K562 (cell line): Measurements from ENCODE around the gene VDR. TPM values are rescaled to one million over a fixed set of nuclear protein-coding genes. Genes with fewer than 3 reads are reported as not detected.

Experiments
- ATAC-seq: fragments of 200-7000 bp; cut with Tn5 transposase; 3 replicates; pipeline ENCODE4 v1.9.1; 2020; ENCODE audit warnings: moderate library complexity
- BruUV-seq: library from RNA; stranded (reverse); fragments of 400-500 nt; replicated peaks from 2 replicates; lab custom pipeline; 2021; lab: Mats Ljungman, UMichigan
- CTCF ChIA-PET: fragments of 300-600 bp; formaldehyde crosslinking; extraction: SDS; loops from one replicate; lab custom pipeline; 2021; ENCODE audit warnings: low intra/inter-chr PET ratio; lab: Yijun Ruan, JAX
- POLR2A ChIA-PET: fragments of 300-600, 350-650 bp; sonication (Branson Sonifier 250); formaldehyde crosslinking; extraction: SDS; loops from one replicate; lab custom pipeline; 2021; ENCODE audit warnings: antibody characterized with exemption, inconsistent platforms; lab: Yijun Ruan, JAX
- DNase-seq, 4 experiments: peaks; one replicate each; pipeline versions ENCODE4 v3.0.0 to v3.0.0-alpha.2; 2011 to 2018; ENCODE audit warnings: low spot score in 3 of 4, mixed read lengths in 3 of 4; ENCODE audit errors: extremely low read depth in 1 of 4
- FAIRE-seq: peaks from 2 replicates; lab custom pipeline; 2011; peaks lifted over from hg19 to GRCh38; lab: Jason Lieb, UNC
- H2AFZ ChIP-seq: 2 replicates; pipeline ENCODE4 v1.6.0; 2011; ENCODE audit warnings: low read depth, low read length, control low read depth, inconsistent platforms
- H3K27ac ChIP-seq: fragments of 200-600 bp; 3 replicates; pipeline ENCODE4 v1.8.0; 2011; ENCODE audit warnings: low read depth, mild to moderate bottlenecking, control low read depth, inconsistent platforms, low read length, moderate library complexity, mixed read lengths; ENCODE audit errors: extremely low read depth
- H3K27me3 ChIP-seq, 2 experiments: fragments of 300-600 bp in 1 of 2; 2 replicates in 1 of 2; 3 replicates in 1 of 2; pipeline versions ENCODE4 v1.6.0 to v1.8.0; 2011; ENCODE audit warnings: inconsistent platforms in 2 of 2, low read length in 2 of 2, mild to moderate bottlenecking in 1 of 2, mixed read lengths in 1 of 2, moderate library complexity in 1 of 2; ENCODE audit not compliant: control insufficient read depth in 2 of 2, insufficient read depth in 2 of 2
- H3K36me3 ChIP-seq: fragments of 300-600 bp; 3 replicates; pipeline ENCODE4 v1.8.0; 2011; ENCODE audit warnings: mild to moderate bottlenecking, low read length, inconsistent platforms; ENCODE audit not compliant: control insufficient read depth, insufficient read depth
- H3K4me1 ChIP-seq, 2 experiments: fragments of 200-600 bp in 1 of 2; replicated peaks in 1 of 2; 2 replicates in 1 of 2; 3 replicates in 1 of 2; pipeline versions ENCODE4 v1.5.1 to v1.8.0; 2011; ENCODE audit warnings: inconsistent platforms in 2 of 2, low read length in 2 of 2, mild to moderate bottlenecking in 1 of 2, mixed read lengths in 1 of 2, moderate library complexity in 1 of 2; ENCODE audit not compliant: control insufficient read depth in 2 of 2, insufficient read depth in 2 of 2
- H3K4me2 ChIP-seq: 2 replicates; pipeline ENCODE4 v1.6.1; 2011; ENCODE audit warnings: low read length, control low read depth, inconsistent platforms, mixed read lengths; ENCODE audit not compliant: insufficient read depth
- H3K4me3 ChIP-seq: fragments of 200-600 bp; sonication (generic), shearing (Covaris generic); 2 replicates; pipeline ENCODE4 v1.5.1; 2016; ENCODE audit warnings: control low read depth, inconsistent platforms
- H3K79me2 ChIP-seq: fragments of 200-600 bp; 3 replicates; pipeline ENCODE4 v1.8.0; 2011; ENCODE audit warnings: low read length, inconsistent platforms; ENCODE audit not compliant: control insufficient read depth, insufficient read depth
- H3K9ac ChIP-seq, 2 experiments: 2 replicates each; pipeline versions ENCODE4 v1.6.0 to v1.6.1; 2011; ENCODE audit warnings: low read depth in 2 of 2, low read length in 2 of 2, control low read depth in 1 of 2, inconsistent platforms in 1 of 2, mild to moderate bottlenecking in 1 of 2, mixed read lengths in 1 of 2; ENCODE audit not compliant: insufficient read depth in 1 of 2
- H3K9me1 ChIP-seq: one replicate; pipeline ENCODE4 v1.6.0; 2011; ENCODE audit warnings: inconsistent platforms, mild to moderate bottlenecking, low read length, moderate library complexity; ENCODE audit not compliant: control insufficient read depth, insufficient read depth
- H3K9me3 ChIP-seq: replicated peaks from 2 replicates; pipeline ENCODE4 v1.5.1; 2011; ENCODE audit warnings: low read depth, low read length, inconsistent platforms; ENCODE audit not compliant: control insufficient read depth, insufficient read depth
- H4K20me1 ChIP-seq: replicated peaks from 2 replicates; pipeline ENCODE4 v1.6.1; 2011; ENCODE audit warnings: low read length, inconsistent platforms, mixed read lengths; ENCODE audit not compliant: control insufficient read depth, insufficient read depth
- FOXK2 ChIP-seq, 2 experiments: fragments of 450-650 bp; IDR thresholded peaks in 1 of 2; conservative IDR thresholded peaks in 1 of 2; 2 replicates each; pipeline ENCODE4 v1.6.1; 2016; ENCODE audit warnings: low read depth in 2 of 2, mild to moderate bottlenecking in 1 of 2
- POLR2G ChIP-seq: fragments of 200-400 bp; formaldehyde crosslinking; IDR thresholded peaks from 2 replicates; pipeline ENCODE4 v1.6.1; 2017; ENCODE audit warnings: low read depth, mild to moderate bottlenecking, antibody characterized with exemption, low read length, moderate library complexity
- PTTG1 ChIP-seq: fragments of 450-650 bp; IDR thresholded peaks from 2 replicates; pipeline ENCODE4 v1.6.1; 2016; ENCODE audit warnings: low read depth, mild to moderate bottlenecking, missing genetic modification characterization, missing compliant biosample characterization
- RBFOX2 ChIP-seq: fragments of 200-400 bp; formaldehyde crosslinking; IDR thresholded peaks from 2 replicates; pipeline ENCODE4 v1.6.1; 2017; ENCODE audit warnings: low read depth, mild to moderate bottlenecking, low read length, moderate library complexity
- RBM22 ChIP-seq: fragments of 200-400 bp; formaldehyde crosslinking; IDR thresholded peaks from 2 replicates; pipeline ENCODE4 v1.6.1; 2018; ENCODE audit warnings: low read length, low read depth; ENCODE audit not compliant: poor library complexity, severe bottlenecking
- WGBS: fragments of 100-300 bp; shearing (Covaris generic); methylation state at CpG from one replicate; pipeline ENCODE4 v1.1.6; 2016; ENCODE audit warnings: low coverage, mixed read lengths; ENCODE audit not compliant: insufficient coverage; ENCODE audit errors: missing lambda C conversion rate; 5-methylcytosine and 5-hydroxymethylcytosine counted together
- in situ Hi-C: fragments of 300-500 bp; cut with MboI; formaldehyde crosslinking; loops from 4 replicates; pipeline ENCODE4 v1.15.0; 2018; ENCODE audit warnings: inconsistent platforms, mixed read lengths
- intact Hi-C: fragments of 100-400 bp; cut with micrococcal nuclease; formaldehyde crosslinking; loops from 2 replicates; pipeline ENCODE4 v1.14.2; 2022
- polyA plus RNA-seq, 8 experiments: library from polyadenylated mRNA; depleted of rRNA in 4 of 8; stranded (reverse) in 5 of 8; unstranded in 3 of 8; fragments of >200 nt; fragmentation: Nextera tagmentation in 2 of 8; fragmentation: Illumina TruSeq in 1 of 8; extraction: Ambion mirVana in 2 of 8; extraction: Trizol in 1 of 8; gene quantifications; 2 replicates each; pipeline versions ENCODE4 v1.2.1 to v1.2.3, GENCODE V29; 2011 to 2014; ENCODE audit warnings: inconsistent platforms in 1 of 8, missing spikeins in 1 of 8
- total RNA-seq, 7 experiments: library from RNA; depleted of rRNA in 6 of 7; stranded (reverse); fragments of >200 nt in 6 of 7; fragmentation: Illumina TruSeq in 2 of 7; extraction: Trizol in 2 of 7; gene quantifications; 2 replicates each; pipeline versions ENCODE4 v1.2.1 to v1.2.3, GENCODE V29; 2011 to 2021; ENCODE audit warnings: low replicate concordance in 1 of 7

VDR gene
- total and polyA plus RNA-seq, 9 of the 15 experiments (the other 6 are each of a cell fraction or from before 2014, with no cell fraction given): 0.61 to 4.8 (median 2.0) TPM

DNA sequence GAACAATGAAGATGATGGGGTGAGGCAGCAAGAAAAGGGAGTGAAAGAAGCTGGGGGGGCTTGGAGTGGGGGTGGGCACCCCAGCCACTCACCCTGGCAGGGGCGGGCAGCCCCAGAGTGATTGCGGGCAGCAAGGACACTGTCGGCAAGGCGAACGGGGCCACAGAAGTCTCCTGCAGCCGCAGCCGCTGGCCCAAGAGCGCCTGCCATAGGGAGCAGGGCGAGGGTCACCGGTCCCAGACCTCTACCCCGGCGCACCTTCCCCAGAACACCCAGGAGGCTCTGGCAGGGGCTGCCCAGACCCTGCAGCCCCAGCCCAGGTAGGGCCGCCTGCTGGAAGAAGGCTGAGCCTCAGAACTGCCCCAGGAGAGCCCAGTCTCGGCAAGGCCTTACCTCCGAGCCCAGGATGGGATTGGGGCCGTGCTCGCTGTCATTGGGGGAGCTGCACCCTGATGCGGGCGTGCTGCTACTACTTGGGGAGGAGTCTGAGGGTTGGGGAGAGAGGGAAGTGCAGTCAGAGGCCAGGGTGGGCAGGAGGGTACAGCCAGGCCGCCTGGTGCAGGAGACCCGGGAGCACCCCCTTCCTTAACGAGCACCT, 108.9 kb downstream of the VDR start:
- no peak for DNase-seq
- in situ Hi-C loops: no loop called here
- TF ChIP-seq PTTG1 (no peak), RBFOX2 (peak; percentile 19; the same call in 1 of the 2 replicates), FOXK2 (conservative IDR thresholded peaks at IDR 0.05 in 1 of 2, IDR thresholded peaks at IDR 0.05 in 1 of 2; ENCODE audit: low read depth in 2 of 2) (no peak), POLR2G (peak; percentile 60), RBM22 (peak; percentile 60)
- FAIRE-seq: no peak
- H3K4me3 ChIP-seq: no peak overlapping the region
- ChIA-PET CTCF (interaction anchor here (0.7 kb wide), 1 partner anchor 42 kb away, joined by 3 read pairs; no protein-coding TSS in a partner anchor), POLR2A (interaction anchor here (0.7 to 1.5 kb wide), 3 partner anchors 17 to 53 kb away, joined by 3 to 4 read pairs (median 3); no protein-coding TSS in a partner anchor)
- no peaks in the 10 kb centered on the region; the same call in 1 of the 2 replicates for H4K20me1 ChIP-seq
- intact Hi-C loops: loop anchor here (5.0 kb wide), 1 partner anchor 41 kb away; no protein-coding TSS in a partner anchor
- H3K9ac ChIP-seq: no peak overlapping the region
- H3K4me1 ChIP-seq: peaks cover 0 to 23% of the 10 kb centered on the region in 2 experiments; a peak in 2 of 5 replicates
- H3K9me1 ChIP-seq: peaks cover 5% of the 10 kb centered on the region
- no peaks in the 10 kb centered on the region for H3K27me3 ChIP-seq
- no peaks in the 10 kb centered on the region for H3K9me3 ChIP-seq
- peaks cover 98% of the 10 kb centered on the region; the same call in 2 of the 3 replicates for H3K36me3 ChIP-seq
- WGBS: 97% methylated on average over 13 of the region's 22 CpGs
- H3K4me2 ChIP-seq: no peak overlapping the region
- BruUV-seq: no TSS peak
- H2AFZ ChIP-seq: no peak overlapping the region
- no peak for ATAC-seq
- H3K27ac ChIP-seq: no peak overlapping the region
- peaks cover 20% of the 10 kb centered on the region for H3K79me2 ChIP-seq
